DMS 273 (cell line): Measurements from ENCODE around the gene PCDH9.
A peak's percentile ranks its signal among the peaks of the same experiment; 100 is the strongest.

Experiments used
- DNase-seq: peaks from one replicate; lab custom pipeline; 2025; ENCODE audit not compliant: unreplicated experiment; lab: John Stamatoyannopoulos, UW

PCDH9 gene

GRCh38 chr13:66503890-66504289 lies 726.2 kb downstream of the PCDH9 start:
- no peak for DNase-seq

- no peak for DNase-seq
Observed at GRCh38 chr13:66501181-66501580, 729.0 kb downstream of the PCDH9 start.

GRCh38 chr13:66492479-66492878 lies 737.7 kb downstream of the PCDH9 start:
- peak; percentile 27 for DNase-seq

- no peak for DNase-seq
Observed at GRCh38 chr13:66491251-66491650, 738.9 kb downstream of the PCDH9 start.

GRCh38 chr13:66489586-66489985 lies 740.5 kb downstream of the PCDH9 start:
- DNase-seq = no peak

GRCh38 chr13:66489172-66489571 lies 741.0 kb downstream of the PCDH9 start:
- no peak for DNase-seq

GRCh38 chr13:66483712-66484111 lies 746.4 kb downstream of the PCDH9 start:
- no peak for DNase-seq

GRCh38 chr13:66482836-66483235 lies 747.3 kb downstream of the PCDH9 start:
- DNase-seq = no peak

- DNase-seq = no peak
Observed at GRCh38 chr13:66477816-66478215, 752.3 kb downstream of the PCDH9 start.

GRCh38 chr13:66475061-66475460 lies 755.1 kb downstream of the PCDH9 start:
- DNase-seq = peak; percentile 1

- DNase-seq = no peak
Observed at GRCh38 chr13:66469745-66470144, 760.4 kb downstream of the PCDH9 start.

GRCh38 chr13:66468656-66469055 lies 761.5 kb downstream of the PCDH9 start:
- no peak for DNase-seq

GRCh38 chr13:66462187-66462586 lies 767.9 kb downstream of the PCDH9 start:
- no peak for DNase-seq

GRCh38 chr13:66461021-66461420 lies 769.1 kb downstream of the PCDH9 start:
- no peak for DNase-seq

- DNase-seq = no peak
Observed at GRCh38 chr13:66459634-66460033, 770.5 kb downstream of the PCDH9 start.

- DNase-seq = no peak
Observed at GRCh38 chr13:66459143-66459542, 771.0 kb downstream of the PCDH9 start.

GRCh38 chr13:66446413-66446812 lies 783.7 kb downstream of the PCDH9 start:
- DNase-seq = no peak

- DNase-seq = no peak
Observed at GRCh38 chr13:66443926-66444325, 786.2 kb downstream of the PCDH9 start.

- DNase-seq = no peak
Observed at GRCh38 chr13:66440938-66441337, 789.2 kb downstream of the PCDH9 start.

GRCh38 chr13:66430728-66431127 lies 799.4 kb downstream of the PCDH9 start:
- DNase-seq = no peak

GRCh38 chr13:66430269-66430668 lies 799.9 kb downstream of the PCDH9 start:
- no peak for DNase-seq

- no peak for DNase-seq
Observed at GRCh38 chr13:66429156-66429555, 801.0 kb downstream of the PCDH9 start.

GRCh38 chr13:66427458-66427861 lies 802.7 kb downstream of the PCDH9 start:
- no peak for DNase-seq

- DNase-seq = no peak
Observed at GRCh38 chr13:66425741-66426140, 804.4 kb downstream of the PCDH9 start.
